HepG2 (cell line): ENCODE results near the gene UCP2. TPM values are rescaled to one million over a fixed set of nuclear protein-coding genes. Genes with fewer than 3 reads are reported as not detected.
A peak's percentile ranks its signal among the peaks of the same experiment; 100 is the strongest.

Source experiments
- ATAC-seq: fragments of 200-7000 bp; cut with Tn5 transposase; 3 replicates; pipeline ENCODE4 v1.9.1; 2020; ENCODE audit warnings: mild to moderate bottlenecking, moderate library complexity
- Bru-seq: library from RNA; stranded (reverse); fragments of 400-500 nt; gene quantifications from one replicate; lab custom pipeline; 2021; lab: Mats Ljungman, UMichigan
- BruChase-seq, 2 experiments: library from RNA; stranded (reverse); fragments of 400-500 nt; gene quantifications; one replicate each; lab custom pipeline; 2021; lab: Mats Ljungman, UMichigan
- BruUV-seq: library from RNA; stranded (reverse); fragments of 400-500 nt; replicated peaks from 2 replicates; lab custom pipeline; 2021; lab: Mats Ljungman, UMichigan
- CTCF ChIA-PET: fragments of 300-600 bp; formaldehyde crosslinking; extraction: SDS; loops from one replicate; lab custom pipeline; 2021; ENCODE audit warnings: low total read pairs, inconsistent platforms, low intra/inter-chr PET ratio; lab: Yijun Ruan, JAX
- POLR2A ChIA-PET: fragments of 350-600 bp; sonication (Branson Sonifier 250); formaldehyde crosslinking; loops from one replicate; lab custom pipeline; 2020; ENCODE audit warnings: antibody characterized with exemption, inconsistent platforms; lab: Yijun Ruan, JAX
- DNase-seq: peaks from one replicate; pipeline ENCODE4 v3.0.0-alpha.2; 2015; ENCODE audit warnings: low spot score
- FAIRE-seq: peaks from 3 replicates; lab custom pipeline; 2011; peaks lifted over from hg19 to GRCh38; lab: Jason Lieb, UNC
- H2AFZ ChIP-seq: one replicate; pipeline ENCODE4 v1.6.1; 2011; ENCODE audit warnings: low read length, inconsistent platforms
- H3K27ac ChIP-seq: fragments of 300-600 bp; 3 replicates; pipeline ENCODE4 v1.8.0; 2011; ENCODE audit warnings: mixed run types, mild to moderate bottlenecking, mixed read lengths, low read length, inconsistent platforms; ENCODE audit not compliant: insufficient read depth; ENCODE audit errors: extremely low read length
- H3K27me3 ChIP-seq, 2 experiments: fragments of 200-600 bp in 1 of 2; 2 replicates in 1 of 2; 3 replicates in 1 of 2; pipeline versions ENCODE4 v1.6.0 to v1.8.0; 2011; ENCODE audit warnings: low read length in 2 of 2, mild to moderate bottlenecking in 2 of 2, moderate library complexity in 2 of 2, inconsistent platforms in 1 of 2; ENCODE audit not compliant: insufficient read depth in 2 of 2, control insufficient read depth in 1 of 2
- H3K36me3 ChIP-seq, 2 experiments: fragments of 200-600 bp in 1 of 2; replicated peaks in 1 of 2; 2 replicates in 1 of 2; 3 replicates in 1 of 2; pipeline versions ENCODE4 v1.5.1 to v1.8.0; 2011; ENCODE audit warnings: low read length in 2 of 2, inconsistent platforms in 1 of 2; ENCODE audit not compliant: insufficient read depth in 2 of 2, control insufficient read depth in 1 of 2
- H3K4me1 ChIP-seq: 2 replicates; pipeline ENCODE4 v1.5.1; 2012; ENCODE audit warnings: low read length, inconsistent platforms; ENCODE audit not compliant: insufficient read depth
- H3K4me2 ChIP-seq: 2 replicates; pipeline ENCODE4 v1.6.0; 2011; ENCODE audit warnings: low read depth, low read length, inconsistent platforms
- H3K4me3 ChIP-seq, 3 experiments: fragments of 200-600 bp in 1 of 3; sonication (generic), shearing (Covaris generic) in 1 of 3; replicated peaks in 1 of 3; 2 replicates each; pipeline ENCODE4 v1.5.1; 2011 to 2016; ENCODE audit warnings: low read length in 3 of 3, inconsistent platforms in 2 of 3, low read depth in 2 of 3, mild to moderate bottlenecking in 2 of 3, control low read depth in 1 of 3, mixed read lengths in 1 of 3; ENCODE audit not compliant: insufficient read depth in 1 of 3
- H3K79me2 ChIP-seq: one replicate; pipeline ENCODE4 v1.6.1; 2011; ENCODE audit warnings: low read length, inconsistent platforms; ENCODE audit not compliant: insufficient read depth
- H3K9ac ChIP-seq: 2 replicates; pipeline ENCODE4 v1.6.0; 2011; ENCODE audit warnings: mild to moderate bottlenecking, low read depth, low read length, inconsistent platforms; ENCODE audit not compliant: insufficient read depth
- H3K9me3 ChIP-seq: 2 replicates; pipeline ENCODE4 v1.5.1; 2012; ENCODE audit warnings: mild to moderate bottlenecking, low read length
- H4K20me1 ChIP-seq: 2 replicates; pipeline ENCODE4 v1.6.0; 2011; ENCODE audit warnings: inconsistent platforms, mild to moderate bottlenecking, low read length, moderate library complexity; ENCODE audit not compliant: insufficient read depth
- ATF6 ChIP-seq: sonication (generic); formaldehyde crosslinking; conservative IDR thresholded peaks from 2 replicates; pipeline ENCODE4 v1.4.0; 2020; ENCODE audit warnings: missing genetic modification reagents
- CHD2 ChIP-seq: IDR thresholded peaks from 2 replicates; pipeline ENCODE4 v1.6.1; 2011; ENCODE audit warnings: low read depth, low read length, improper control_type of control experiment
- HOXD1 ChIP-seq: sonication (generic); formaldehyde crosslinking; IDR thresholded peaks from 2 replicates; pipeline ENCODE4 v1.5.0; 2020; ENCODE audit warnings: missing genetic modification reagents
- IKZF4 ChIP-seq: sonication (generic); formaldehyde crosslinking; IDR thresholded peaks from 2 replicates; pipeline ENCODE4 v1.5.1; 2020; ENCODE audit warnings: borderline replicate concordance, mild to moderate bottlenecking, low read depth, missing genetic modification reagents; ENCODE audit errors: not compliant biosample characterization
- ISL2 ChIP-seq: sonication (generic); formaldehyde crosslinking; IDR thresholded peaks from 2 replicates; pipeline ENCODE4 v1.5.0; 2020; ENCODE audit warnings: missing genetic modification reagents
- KLF16 ChIP-seq, 2 experiments: sonication (generic) in 1 of 2; formaldehyde crosslinking in 1 of 2; IDR thresholded peaks; 2 replicates each; pipeline versions ENCODE4 v1.6.1 to v1.8.0; 2016 to 2023; ENCODE audit warnings: missing genetic modification reagents in 2 of 2, missing compliant biosample characterization in 1 of 2
- MAX ChIP-seq: IDR thresholded peaks from 2 replicates; pipeline ENCODE4 v1.6.1; 2012; ENCODE audit warnings: inconsistent platforms
- THAP8 ChIP-seq: sonication (generic); formaldehyde crosslinking; IDR thresholded peaks from 2 replicates; pipeline ENCODE4 v1.5.1; 2020; ENCODE audit warnings: missing genetic modification reagents, mild to moderate bottlenecking, borderline replicate concordance
- TMF1 ChIP-seq: sonication (generic); formaldehyde crosslinking; IDR thresholded peaks from 2 replicates; pipeline ENCODE4 v1.8.1; 2022; ENCODE audit warnings: low read depth, missing genetic modification reagents
- TP53 ChIP-seq: sonication (generic); formaldehyde crosslinking; conservative IDR thresholded peaks from 2 replicates; pipeline ENCODE4 v1.4.0; 2020; ENCODE audit warnings: missing genetic modification reagents
- YY1 ChIP-seq: IDR thresholded peaks from 2 replicates; pipeline ENCODE4 v1.6.1; 2011; ENCODE audit warnings: low read length, low read depth, moderate library complexity, mild to moderate bottlenecking; ENCODE audit not compliant: insufficient read depth, insufficient replicate concordance
- ZNF234 ChIP-seq: sonication (generic); formaldehyde crosslinking; conservative IDR thresholded peaks from 2 replicates; pipeline ENCODE4 v1.5.1; 2020; ENCODE audit warnings: mild to moderate bottlenecking, missing genetic modification reagents
- ZNF652 ChIP-seq: IDR thresholded peaks from 2 replicates; pipeline ENCODE4 v1.6.1; 2016; ENCODE audit warnings: low read depth, borderline replicate concordance
- ZNF777 ChIP-seq: sonication (generic); formaldehyde crosslinking; IDR thresholded peaks from 2 replicates; pipeline ENCODE4 v1.4.0; 2020; ENCODE audit warnings: missing genetic modification reagents
- ZNF816 ChIP-seq: sonication (generic); formaldehyde crosslinking; IDR thresholded peaks from 2 replicates; pipeline ENCODE4 v1.8.0; 2022; ENCODE audit warnings: missing genetic modification reagents, mild to moderate bottlenecking, borderline replicate concordance
- ZSCAN9 ChIP-seq: IDR thresholded peaks from 2 replicates; pipeline ENCODE4 v1.6.1; 2016; ENCODE audit warnings: borderline replicate concordance
- WGBS: methylation state at CpG from one replicate; pipeline ENCODE4 v1.1.6; 2017; ENCODE audit warnings: low lambda C conversion rate; 5-methylcytosine and 5-hydroxymethylcytosine counted together
- in situ Hi-C: cut with HindIII; loops from 2 replicates; pipeline ENCODE4 v1.10.0; 2017; ENCODE audit warnings: low pct_unique_long_range_greater_than_20kb; ENCODE audit not compliant: extremely low pct_ligation_motif_present
- intact Hi-C: fragments of 100-400 bp; cut with micrococcal nuclease; formaldehyde crosslinking; loops from one replicate; pipeline ENCODE4 v1.10.0; 2022; ENCODE audit not compliant: unreplicated experiment
- long read RNA-seq, 2 experiments: library from RNA in 1 of 2; library from polyadenylated mRNA in 1 of 2; stranded (forward) in 1 of 2; unstranded in 1 of 2; transcript quantifications; one replicate each; pipeline ENCODE4 v2.0.0, GENCODE V29; 2019 to 2022
- polyA minus RNA-seq, 3 experiments: library from RNA; depleted of rRNA, polyadenylated mRNA; stranded (reverse); fragments of >200 nt; gene quantifications; 2 replicates each; pipeline ENCODE4 v1.2.3, GENCODE V29; 2011; ENCODE audit warnings: low replicate concordance in 1 of 3
- polyA plus RNA-seq, 8 experiments: library from polyadenylated mRNA; depleted of rRNA in 3 of 8; stranded (reverse) in 7 of 8; unstranded in 1 of 8; fragments of >200 nt; fragmentation: Illumina TruSeq in 4 of 8; extraction: Trizol in 4 of 8; gene quantifications; 2 replicates each; pipeline versions ENCODE4 v1.2.1 to v1.2.3, GENCODE V29; 2011 to 2016; ENCODE audit warnings: low read depth in 4 of 8, missing spikeins in 1 of 8, mixed read lengths in 1 of 8; ENCODE audit not compliant: insufficient read depth in 1 of 8
- total RNA-seq, 5 experiments: library from RNA; depleted of rRNA; stranded (reverse); fragments of >200 nt; fragmentation: Illumina TruSeq; extraction: Trizol; gene quantifications; 2 replicates each; pipeline ENCODE4 v1.2.3, GENCODE V29; 2016; ENCODE audit warnings: low read depth in 1 of 5

UCP2 gene
- total RNA-seq (2016; rRNA removed; fragmentation: Illumina TruSeq; extraction: Trizol), result 3.2 and 5.5 TPM in 2 replicates
- total RNA-seq (2016; cell fraction: cytosol; rRNA removed; fragmentation: Illumina TruSeq; extraction: Trizol; ENCODE audit: low read depth), result 2.4 TPM in 2 replicates
- total RNA-seq (2016; cell fraction: insoluble cytoplasmic fraction; rRNA removed; fragmentation: Illumina TruSeq; extraction: Trizol), result 3.2 and 3.4 TPM in 2 replicates
- 5.5 and 5.9 TPM in 2 replicates for total RNA-seq (2016; cell fraction: membrane; rRNA removed; fragmentation: Illumina TruSeq; extraction: Trizol)
- total RNA-seq (2016; cell fraction: nucleus; rRNA removed; fragmentation: Illumina TruSeq; extraction: Trizol), result 6.8 and 8.8 TPM in 2 replicates
- polyA plus RNA-seq (2011; rRNA removed), result 2.7 TPM in 2 replicates
- 3.8 and 4.1 TPM in 2 replicates for polyA plus RNA-seq (2011; cell fraction: cytosol; rRNA removed)
- polyA plus RNA-seq (2011; cell fraction: nucleus; rRNA removed), result 3.8 and 5.1 TPM in 2 replicates
- polyA plus RNA-seq (2012), result 4.1 and 7.4 TPM in 2 replicates
- polyA plus RNA-seq (2016; cell fraction: cytosol; fragmentation: Illumina TruSeq; extraction: Trizol; ENCODE audit: low read depth), result 4.9 and 6.3 TPM in 2 replicates
- 7.6 and 11.9 TPM in 2 replicates for polyA plus RNA-seq (2016; cell fraction: insoluble cytoplasmic fraction; fragmentation: Illumina TruSeq; extraction: Trizol; ENCODE audit: low read depth)
- 11.8 and 12.1 TPM in 2 replicates for polyA plus RNA-seq (2016; cell fraction: membrane; fragmentation: Illumina TruSeq; extraction: Trizol; ENCODE audit: low read depth)
- polyA plus RNA-seq (2016; cell fraction: nucleus; fragmentation: Illumina TruSeq; extraction: Trizol; ENCODE audit: insufficient read depth, low read depth), result 4.9 and 6.3 TPM in 2 replicates
- polyA minus RNA-seq (2011; rRNA and poly(A)+ RNA removed; ENCODE audit: low replicate concordance), result 10.6 and 155 TPM in 2 replicates
- 4.4 and 5.2 TPM in 2 replicates for polyA minus RNA-seq (2011; cell fraction: cytosol; rRNA and poly(A)+ RNA removed)
- 9.1 and 17.2 TPM in 2 replicates for polyA minus RNA-seq (2011; cell fraction: nucleus; rRNA and poly(A)+ RNA removed)
- Bru-seq, nascent RNA, result percentile 54 among the genes with signal in this experiment
- BruChase-seq, experiment 1, labeled RNA remaining after a 6-hour chase, result percentile 31 among the genes with signal in this experiment
- BruChase-seq, experiment 2, labeled RNA remaining after a 2-hour chase, result percentile 36 among the genes with signal in this experiment
- long read RNA-seq, experiment 1, transcript UCP2-201 (8 exons, 2,113 nt), result major isoform, 7 of 10 reads
- long read RNA-seq, experiment 1, partial matches to known transcripts, result 2 of 10 reads
- long read RNA-seq, experiment 1, other reads (novel, unspliced or antisense), result 1 of 10 reads
- long read RNA-seq, experiment 2, transcript UCP2-201 (8 exons, 2,113 nt), result major isoform, 7 of 8 reads
- long read RNA-seq, experiment 2, partial matches to known transcripts, result 1 of 8 reads
- long read RNA-seq, experiment 2, other reads (novel, unspliced or antisense), result 0 of 8 reads

GRCh38 chr11:73982595-73982989, at the start of gene UCP2:
UCP2 (minus strand) TSS chr11:73982843; CDS start chr11:73978378, 4,465 bp downstream.
- Histone ChIP-seq H3K4me3 (peak within 1 kb of the TSS; percentile 71 to 93 (median 86)), H3K27ac (peak within 1 kb of the TSS; percentile 91), H2AFZ (peak within 1 kb of the TSS; percentile 77), H3K4me2 (peak within 1 kb of the TSS; percentile 100), H3K9me3 (no peaks in the 10 kb centered on the region), H3K27me3 (no peaks in the 10 kb centered on the region), H3K9ac (peak within 1 kb of the TSS; percentile 76), H4K20me1 (no peaks in the 10 kb centered on the region), H3K36me3 (peaks cover 7 to 22% of the 10 kb centered on the region in 2 experiments; a peak in 4 of 5 replicates), H3K79me2 (peaks cover 3% of the 10 kb centered on the region), H3K4me1 (peaks cover 47% of the 10 kb centered on the region)
- ChIA-PET POLR2A (interaction anchor here (0.8 to 4.9 kb wide), 8 partner anchors 9 to 511 kb away, joined by 3 to 32 read pairs (median 3); partner anchors contain the start of genes C2CD3, LIPT2 and PPME1), CTCF (no interaction called here)
- WGBS, result 55% methylated on average over 13 of the region's 43 CpGs
- BruUV-seq, result no TSS peak
- peak; percentile 81 for ATAC-seq
- intact Hi-C loops (no loop called here), in situ Hi-C loops (no loop called here)
- no peak for FAIRE-seq
- DNase-seq, result no peak
- TF ChIP-seq ZNF652 (CRISPR knock-in tag), result no peak
- TF ChIP-seq YY1, result peak; percentile 43
- no peak for TF ChIP-seq CHD2
- no peak for TF ChIP-seq TP53 (CRISPR knock-in tag)
- TF ChIP-seq ISL2, result no peak; the same call in 1 of the 2 replicates
- peak; percentile 7; the same call in 1 of the 2 replicates for TF ChIP-seq ZNF777
- TF ChIP-seq ZNF234 (CRISPR knock-in tag), result 0 out of 2 replicates have a peak, but pooled peaks have one; percentile 27
- TF ChIP-seq THAP8 (CRISPR knock-in tag), result peak; percentile 59; the same call in 1 of the 2 replicates
- no peak for TF ChIP-seq ZSCAN9 (CRISPR knock-in tag)
- peak; percentile 25; the same call in 1 of the 2 replicates for TF ChIP-seq HOXD1 (CRISPR knock-in tag)
- no peak for TF ChIP-seq TMF1 (CRISPR knock-in tag)
- TF ChIP-seq KLF16 (CRISPR knock-in tag; IDR thresholded peaks at IDR 0.05), result peak in 1 of 2 experiments; percentile 15; a peak in 1 of 4 replicates
- peak; percentile 81 for TF ChIP-seq IKZF4
- no peak for TF ChIP-seq ATF6
- no peak for TF ChIP-seq ZNF816 (CRISPR knock-in tag)
- TF ChIP-seq MAX, result peak; percentile 25
